ENCODE measurements around the gene TNXB.

Gene TNXB

GRCh38 chr6:32139590-32139989 is 30.5 kb upstream of the TNXB start:
- DNase-seq (ENCODE audit: low read depth in 3 of 3): no peak

GRCh38 chr6:32137454-32137853 is 28.3 kb upstream of the TNXB start:
- no peak for DNase-seq (ENCODE audit: low read depth in 3 of 3)

GRCh38 chr6:32133786-32134185 is 24.6 kb upstream of the TNXB start:
- no peak for DNase-seq (ENCODE audit: low read depth in 3 of 3)

GRCh38 chr6:32132110-32132509 is 23.0 kb upstream of the TNXB start:
- DNase-seq (ENCODE audit: low read depth in 3 of 3): no peak

- DNase-seq (ENCODE audit: low read depth in 3 of 3): no peak
These were observed 22.4 kb upstream of the TNXB start for GRCh38 chr6:32131439-32131948.

GRCh38 chr6:32129297-32130088 is 20.4 kb upstream of the TNXB start:
- DNase-seq (ENCODE audit: low read depth in 3 of 3): no peak

GRCh38 chr6:32128751-32129296 is 19.7 kb upstream of the TNXB start:
- no peak for DNase-seq (ENCODE audit: low read depth in 3 of 3)

GRCh38 chr6:32127717-32128592 is 18.8 kb upstream of the TNXB start, which contains the start of gene ATF6B:
ATF6B (minus strand) TSS chr6:32128246; CDS start chr6:32128207, 39 bp downstream.
- DNase-seq (ENCODE audit: low read depth in 3 of 3): peak; percentile 79 to 96 (median 90)

GRCh38 chr6:32127409-32127716 is 18.2 kb upstream of the TNXB start:
- no peak for DNase-seq (ENCODE audit: low read depth in 3 of 3)

GRCh38 chr6:32126880-32127279 is 17.7 kb upstream of the TNXB start:
- no peak for DNase-seq (ENCODE audit: low read depth in 3 of 3)

- DNase-seq (ENCODE audit: low read depth in 3 of 3): no peak
These were observed 14.5 kb upstream of the TNXB start for GRCh38 chr6:32123681-32124080.

GRCh38 chr6:32120573-32121059 is 11.5 kb upstream of the TNXB start:
- DNase-seq (ENCODE audit: low read depth in 3 of 3): no peak

- DNase-seq (ENCODE audit: low read depth in 3 of 3): peak; percentile 40 to 48 (median 44)
These were observed 9.9 kb upstream of the TNXB start for GRCh38 chr6:32118782-32119628.

GRCh38 chr6:32117461-32117860 is 8.3 kb upstream of the TNXB start:
- DNase-seq (ENCODE audit: low read depth in 3 of 3): no peak

- DNase-seq (ENCODE audit: low read depth in 3 of 3): no peak
These were observed 7.5 kb upstream of the TNXB start for GRCh38 chr6:32116674-32117073.

GRCh38 chr6:32115623-32116022 is 6.5 kb upstream of the TNXB start:
- DNase-seq (ENCODE audit: low read depth in 3 of 3): no peak

GRCh38 chr6:32114796-32115195 is 5.7 kb upstream of the TNXB start:
- DNase-seq (ENCODE audit: low read depth in 3 of 3): no peak

GRCh38 chr6:32113386-32114352 is 4.5 kb upstream of the TNXB start:
- no peak for DNase-seq (ENCODE audit: low read depth in 3 of 3)

GRCh38 chr6:32112431-32112980 is 3.4 kb upstream of the TNXB start:
- DNase-seq (ENCODE audit: low read depth in 3 of 3): no peak
